ENCODE data around the gene ARHGAP30. TPM values are rescaled to one million over a fixed set of nuclear protein-coding genes. Genes with fewer than 3 reads are reported as not detected.

The ARHGAP30 gene, protein sequence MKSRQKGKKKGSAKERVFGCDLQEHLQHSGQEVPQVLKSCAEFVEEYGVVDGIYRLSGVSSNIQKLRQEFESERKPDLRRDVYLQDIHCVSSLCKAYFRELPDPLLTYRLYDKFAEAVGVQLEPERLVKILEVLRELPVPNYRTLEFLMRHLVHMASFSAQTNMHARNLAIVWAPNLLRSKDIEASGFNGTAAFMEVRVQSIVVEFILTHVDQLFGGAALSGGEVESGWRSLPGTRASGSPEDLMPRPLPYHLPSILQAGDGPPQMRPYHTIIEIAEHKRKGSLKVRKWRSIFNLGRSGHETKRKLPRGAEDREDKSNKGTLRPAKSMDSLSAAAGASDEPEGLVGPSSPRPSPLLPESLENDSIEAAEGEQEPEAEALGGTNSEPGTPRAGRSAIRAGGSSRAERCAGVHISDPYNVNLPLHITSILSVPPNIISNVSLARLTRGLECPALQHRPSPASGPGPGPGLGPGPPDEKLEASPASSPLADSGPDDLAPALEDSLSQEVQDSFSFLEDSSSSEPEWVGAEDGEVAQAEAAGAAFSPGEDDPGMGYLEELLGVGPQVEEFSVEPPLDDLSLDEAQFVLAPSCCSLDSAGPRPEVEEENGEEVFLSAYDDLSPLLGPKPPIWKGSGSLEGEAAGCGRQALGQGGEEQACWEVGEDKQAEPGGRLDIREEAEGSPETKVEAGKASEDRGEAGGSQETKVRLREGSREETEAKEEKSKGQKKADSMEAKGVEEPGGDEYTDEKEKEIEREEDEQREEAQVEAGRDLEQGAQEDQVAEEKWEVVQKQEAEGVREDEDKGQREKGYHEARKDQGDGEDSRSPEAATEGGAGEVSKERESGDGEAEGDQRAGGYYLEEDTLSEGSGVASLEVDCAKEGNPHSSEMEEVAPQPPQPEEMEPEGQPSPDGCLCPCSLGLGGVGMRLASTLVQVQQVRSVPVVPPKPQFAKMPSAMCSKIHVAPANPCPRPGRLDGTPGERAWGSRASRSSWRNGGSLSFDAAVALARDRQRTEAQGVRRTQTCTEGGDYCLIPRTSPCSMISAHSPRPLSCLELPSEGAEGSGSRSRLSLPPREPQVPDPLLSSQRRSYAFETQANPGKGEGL
- total RNA-seq (2021; fragmentation: NEBNext Ultra II Directional; extraction: Animal tissue kit (Norgen Biotek cat#: 25700)) (0.39 and 0.40 TPM in 2 replicates), polyA plus RNA-seq (2011; rRNA removed) (0.27 and 0.50 TPM in 2 replicates), polyA minus RNA-seq (2011; rRNA and poly(A)+ RNA removed) (0.44 and 0.49 TPM in 2 replicates)
- 0.66 TPM for polyA plus RNA-seq (2011; cell fraction: cytosol; rRNA removed)
- 0.57 TPM for polyA plus RNA-seq (2011; cell fraction: nucleus; rRNA removed)
- 0.42 to 0.74 TPM (median 0.62 TPM) in 4 replicates for polyA plus RNA-seq (2012, experiment 1 of 2)
- 0.13 TPM for polyA plus RNA-seq (2012, experiment 2 of 2)
- polyA plus RNA-seq (2013, experiment 1 of 2): 0.08 TPM
- polyA plus RNA-seq (2013, experiment 2 of 2): 0.09 TPM
- polyA minus RNA-seq (2011; cell fraction: cytosol; rRNA and poly(A)+ RNA removed): not detected
- polyA minus RNA-seq (2011; cell fraction: nucleus; rRNA and poly(A)+ RNA removed): 0.30 TPM
- long read RNA-seq, experiment 1: 0 reads
- long read RNA-seq, experiment 2: 0 reads

DNA sequence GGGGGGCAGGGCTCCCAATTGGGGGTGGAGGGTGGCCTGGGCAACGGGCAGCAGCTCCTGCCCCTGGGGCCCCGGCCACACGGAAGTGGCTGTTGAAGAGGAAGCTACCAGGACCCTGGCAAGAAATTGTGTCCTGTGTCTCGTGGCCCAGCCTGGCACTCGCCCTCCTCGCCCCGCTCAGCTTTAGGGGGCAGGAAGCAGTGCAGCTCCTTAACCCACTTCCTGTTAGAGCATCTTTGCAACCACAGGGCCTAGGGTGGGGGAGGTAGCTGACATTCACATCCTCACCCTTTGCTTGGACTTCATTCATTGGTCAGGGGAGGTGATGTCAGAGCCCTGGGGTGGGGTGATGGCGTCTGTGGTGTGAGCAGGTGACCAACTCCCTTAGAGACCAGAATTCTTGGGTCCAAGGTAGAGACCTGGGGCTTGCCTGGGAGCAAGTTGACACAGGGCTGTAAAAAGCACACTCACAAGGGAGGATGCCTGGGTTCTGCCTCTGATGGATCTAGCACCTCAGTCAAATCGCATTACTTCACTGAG, at the start of gene ARHGAP30:
ARHGAP30 (minus strand) TSS at position 161 of the 540 bp plus-strand sequence. CDS start 267 bp downstream, outside the sequence.
- Histone ChIP-seq H4K91ac (replicated peaks; ENCODE audit: insufficient read length, low read length) (peak within 1 kb of the TSS; percentile 50), H4K20me1 (replicated peaks in 1 of 2; ENCODE audit: control insufficient read depth in 1 of 2, insufficient read depth in 2 of 2, low read length in 2 of 2) (peaks cover 0 to 3% of the 10 kb centered on the region in 2 experiments), H3K18ac (ENCODE audit: extremely low read depth, low read length) (no peak within 1 kb of the TSS), H3K4me2 (ENCODE audit: insufficient read depth in 1 of 2, low read depth in 2 of 2, low read length in 2 of 2) (no peak within 1 kb of the TSS), H3K4ac (replicated peaks; ENCODE audit: insufficient read length, low read depth, low read length) (peak within 1 kb of the TSS; percentile 84), H3K9me3 (ENCODE audit: insufficient read depth in 2 of 2, low read depth in 1 of 2, low read length in 1 of 2) (no peaks in the 10 kb centered on the region), H3K23me2 (ENCODE audit: low read depth, low read length) (no peaks in the 10 kb centered on the region), H3K23ac (ENCODE audit: insufficient read length) (no peak within 1 kb of the TSS), H3K27ac (ENCODE audit: low read depth, low read length) (no peak within 1 kb of the TSS), H3K4me3 (ENCODE audit: extremely low read depth in 1 of 4, insufficient read depth in 2 of 4, low read depth in 3 of 4, low read length in 4 of 4) (no peak within 1 kb of the TSS), H2BK15ac (ENCODE audit: low read length) (peak within 1 kb of the TSS; percentile 29; the same call in 1 of the 2 replicates), H4K5ac (ENCODE audit: insufficient read length, low read depth, low read length) (no peak within 1 kb of the TSS), H3K36me3 (ENCODE audit: control insufficient read depth in 2 of 4, insufficient read depth in 4 of 4, low read length in 3 of 4) (no peaks in the 10 kb centered on the region), H3K27me3 (replicated peaks in 1 of 4; ENCODE audit: control insufficient read depth in 3 of 4, extremely low read depth in 1 of 4, insufficient read depth in 3 of 4, low read length in 3 of 4) (no peaks in the 10 kb centered on the region), H2BK12ac (ENCODE audit: low read depth, low read length) (no peak within 1 kb of the TSS), H3K79me2 (ENCODE audit: control insufficient read depth in 1 of 2, insufficient read depth in 2 of 2, low read length in 2 of 2) (no peaks in the 10 kb centered on the region), H4K8ac (ENCODE audit: extremely low read depth, insufficient read depth, low read length) (peak within 1 kb of the TSS; percentile 70), H2AK5ac (ENCODE audit: low read depth, low read length) (no peak within 1 kb of the TSS), H3K56ac (replicated peaks; ENCODE audit: insufficient read length, low read depth, low read length) (no peak within 1 kb of the TSS), H3K9ac (replicated peaks in 1 of 4; ENCODE audit: extremely low read depth in 1 of 4, low read depth in 3 of 4, low read length in 3 of 4) (no peak within 1 kb of the TSS), H2AFZ (ENCODE audit: low read length) (no peak within 1 kb of the TSS), H3K79me1 (ENCODE audit: low read depth, low read length) (no peaks in the 10 kb centered on the region), H3K4me1 (replicated peaks in 1 of 4; ENCODE audit: control insufficient read depth in 3 of 4, insufficient read depth in 4 of 4, low read length in 3 of 4) (peaks cover 0 to 8% (median 3%) of the 10 kb centered on the region in 4 experiments; a peak in 3 of 7 replicates), H2BK120ac (replicated peaks; ENCODE audit: low read depth, low read length) (no peak within 1 kb of the TSS), H2BK5ac (ENCODE audit: low read depth, low read length) (no peak within 1 kb of the TSS; the same call in 1 of the 2 replicates), H3K14ac (ENCODE audit: insufficient read length) (no peak within 1 kb of the TSS), H2BK20ac (ENCODE audit: low read length) (no peak within 1 kb of the TSS)
- TF ChIP-seq POLR2AphosphoS5 (IDR thresholded peaks at IDR 0.05; ENCODE audit: low read depth, low read length): peak; percentile 62; the same call in 1 of the 2 replicates
- no peak for TF ChIP-seq HDAC2 (IDR thresholded peaks at IDR 0.05; ENCODE audit: borderline replicate concordance in 1 of 2, low read depth in 2 of 2, low read length in 2 of 2)
- TF ChIP-seq CREB1 (IDR thresholded peaks at IDR 0.05): 0 out of 2 replicates have a peak, but pooled peaks have one; percentile 27
- CTCF ChIA-PET (ENCODE audit: partially characterized antibody): interaction anchor here (0.6 to 17.8 kb wide), 10 partner anchors 9 to 320 kb away, joined by 3 to 282 read pairs (median 10); partner anchors contain the start of genes KLHDC9, NECTIN4 and USF1
- POLR2A ChIA-PET (ENCODE audit: partially characterized antibody): interaction anchor here (0.8 to 2.5 kb wide), 6 partner anchors 10 to 62 kb away, joined by 3 to 6 read pairs (median 4); partner anchors contain the start of genes DEDD, KLHDC9, TSTD1 and USF1
- FAIRE-seq: no peak
- DNase-seq (ENCODE audit: low read depth in 1 of 2, low spot score in 2 of 2): no peak
- WGBS, 2 experiments (ENCODE audit: extremely low coverage in 1 of 2, insufficient coverage in 1 of 2, insufficient read length in 1 of 2, insufficient replicate concordance in 2 of 2, low coverage in 1 of 2, low lambda C conversion rate in 2 of 2, missing lambda C conversion rate in 1 of 2): 77% methylated on average over 4 of the region's 9 CpGs; no CpG with 5 or more reads in 1 of the 2 experiments

All from H1 (cell line).